GM21423 (cell line): Measurements from ENCODE around the gene NEIL3.

ENCODE experiments used
- ATAC-seq: cut with Tn5 transposase; IDR thresholded peaks from one replicate; pipeline ENCODE4 v1.9.1; 2021; ENCODE audit warnings: mild to moderate bottlenecking, moderate library complexity; ENCODE audit not compliant: unreplicated experiment

Gene NEIL3

GRCh38 chr4:177405508-177405907, 95.8 kb downstream of the NEIL3 start:
- no peak for ATAC-seq

DNA sequence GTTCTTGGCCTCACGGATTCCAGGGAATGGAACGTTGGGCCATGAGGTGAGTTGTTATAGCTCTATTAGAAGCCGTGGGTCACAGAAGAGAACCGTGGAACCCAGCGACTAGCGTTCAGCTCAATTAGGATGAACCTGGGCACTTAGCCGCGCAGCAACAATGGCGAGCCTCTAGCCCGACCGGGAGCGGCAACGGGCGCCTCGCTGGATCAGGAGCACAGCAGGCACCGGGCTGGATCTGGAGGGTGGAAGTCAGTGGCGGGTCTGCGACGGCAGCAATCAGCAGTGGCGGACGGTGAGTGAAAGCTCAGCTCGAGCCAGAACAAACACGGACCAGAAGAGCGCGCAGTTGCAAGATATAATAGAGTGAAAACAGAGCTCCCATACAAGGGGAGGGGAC, 98.3 kb downstream of the NEIL3 start:
- ATAC-seq = no peak

DNA sequence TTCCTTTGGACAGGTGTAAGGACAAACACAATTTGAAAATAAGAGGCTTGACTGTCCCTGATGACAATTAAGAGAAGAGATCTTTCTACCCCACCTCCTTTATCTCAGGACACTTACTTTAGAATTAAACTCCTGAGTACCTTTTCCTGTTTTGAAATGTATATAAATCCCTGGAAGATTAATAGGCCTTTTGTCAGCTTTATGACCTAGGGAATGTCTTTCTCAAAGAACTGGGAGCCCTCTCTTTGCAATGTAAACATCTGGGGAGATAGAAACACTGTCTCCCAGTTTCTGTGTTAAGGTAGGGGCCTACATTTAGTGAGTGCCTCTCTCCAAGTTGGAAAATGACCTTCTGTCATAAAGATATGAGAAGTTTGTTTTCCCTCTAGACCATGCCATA, 100.9 kb downstream of the NEIL3 start:
- ATAC-seq = no peak

DNA sequence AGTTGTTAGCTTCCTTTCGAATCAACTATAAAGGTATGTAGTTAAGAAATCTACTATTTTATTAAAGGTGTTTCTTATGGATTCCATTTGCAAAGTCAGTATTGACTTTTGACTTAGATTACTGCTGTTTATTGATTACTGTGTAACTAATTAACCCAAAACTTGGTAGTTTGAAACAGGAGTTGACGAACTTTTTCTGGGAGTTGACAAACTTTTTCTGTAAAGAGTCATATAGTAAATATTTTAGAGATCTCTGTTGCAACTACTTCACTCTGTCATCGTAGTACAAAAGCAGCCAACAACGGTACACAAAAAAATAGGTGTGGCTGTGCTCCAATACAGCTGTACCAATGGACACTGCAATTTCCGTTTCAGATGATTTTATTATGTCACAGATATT, 102.3 kb downstream of the NEIL3 start:
- no peak for ATAC-seq
